Thoracic aorta (tissue), 2 donors: ENCODE measurements around the gene SLIT3. TPM values are rescaled to one million over a fixed set of nuclear protein-coding genes. Genes with fewer than 3 reads are reported as not detected.

Experiments used
- ATAC-seq: fragments of 150-250 bp; one replicate; pipeline ENCODE4 v1.8.0; 2017; ENCODE audit warnings: low read depth; ENCODE audit not compliant: insufficient number of reproducible peaks, low FRiP score
- DNase-seq: peaks from one replicate; pipeline ENCODE4 v3.0.0-alpha.2; 2020; ENCODE audit warnings: low spot score
- H3K27ac ChIP-seq, 2 donors: fragments of 200-600 bp; sonication (generic); 1 replicate in 1 of 2; 2 replicates in 1 of 2; pipeline ENCODE4 v1.5.1; 2016; ENCODE audit warnings: mild to moderate bottlenecking in 2 of 2, moderate library complexity in 2 of 2
- H3K27me3 ChIP-seq: fragments of 200-600 bp; sonication (generic); replicated peaks from 2 replicates; pipeline ENCODE4 v1.6.0; 2016; ENCODE audit warnings: mild to moderate bottlenecking; ENCODE audit not compliant: insufficient read depth
- H3K36me3 ChIP-seq: fragments of 200-600 bp; sonication (generic); one replicate; pipeline ENCODE4 v1.5.1; 2016
- H3K4me1 ChIP-seq, 2 donors: fragments of 200-600 bp; sonication (generic); 1 replicate in 1 of 2; 2 replicates in 1 of 2; pipeline versions ENCODE4 v1.5.1 to v1.6.0; 2016; ENCODE audit warnings: low read depth in 2 of 2, mild to moderate bottlenecking in 1 of 2; ENCODE audit not compliant: control insufficient read depth in 1 of 2
- H3K4me3 ChIP-seq: fragments of 200-600 bp; sonication (generic); 2 replicates; pipeline ENCODE4 v1.5.1; 2016; ENCODE audit warnings: mild to moderate bottlenecking
- H3K9me3 ChIP-seq: fragments of 200-600 bp; sonication (generic); 2 replicates; pipeline ENCODE4 v1.5.1; 2016
- CTCF ChIP-seq: fragments of 200-600 bp; sonication (generic); IDR thresholded peaks from one replicate; pipeline ENCODE4 v1.5.1; 2019; ENCODE audit warnings: antibody characterized with exemption
- total RNA-seq, 2 donors: library from RNA; depleted of rRNA; stranded (reverse); fragments of >200 nt; gene quantifications; one replicate each; pipeline versions ENCODE4 v1.1.0 to v1.2.3, GENCODE V29; 2016

The SLIT3 gene
- total RNA-seq, 2 donors from 2014 or later = 80.1 to 86.9 TPM

GRCh38 chr5:169131616-169132301 is 169.2 kb downstream of the SLIT3 start:
- no peak for DNase-seq
- Histone ChIP-seq H3K27ac (peak overlapping the region; percentile 31 to 65), H3K27me3 (no peaks in the 10 kb centered on the region), H3K9me3 (no peaks in the 10 kb centered on the region), H3K4me3 (no peak overlapping the region), H3K4me1 (peaks cover 11 to 19% of the 10 kb centered on the region in 2 donors), H3K36me3 (no peaks in the 10 kb centered on the region)
- ATAC-seq = no peak
- no peak for TF ChIP-seq CTCF

- TF ChIP-seq CTCF = no peak
- peaks cover 14 to 28% of the 10 kb centered on the region in 2 donors for H3K4me1 ChIP-seq
- H3K27me3 ChIP-seq = no peaks in the 10 kb centered on the region
- H3K4me3 ChIP-seq = no peak overlapping the region
- no peak overlapping the region for H3K27ac ChIP-seq
- no peak for DNase-seq
- no peaks in the 10 kb centered on the region for H3K9me3 ChIP-seq
- H3K36me3 ChIP-seq = no peaks in the 10 kb centered on the region
- ATAC-seq = no peak
These were observed 172.3 kb downstream of the SLIT3 start for GRCh38 chr5:169128679-169129078.

GRCh38 chr5:169127431-169127830 is 173.5 kb downstream of the SLIT3 start:
- no peak overlapping the region for H3K4me3 ChIP-seq
- H3K36me3 ChIP-seq = no peaks in the 10 kb centered on the region
- H3K4me1 ChIP-seq = peaks cover 14 to 23% of the 10 kb centered on the region in 2 donors
- DNase-seq = no peak
- no peak overlapping the region for H3K27ac ChIP-seq
- ATAC-seq = no peak
- no peaks in the 10 kb centered on the region for H3K27me3 ChIP-seq
- TF ChIP-seq CTCF = no peak
- no peaks in the 10 kb centered on the region for H3K9me3 ChIP-seq

- no peak for DNase-seq
- ATAC-seq = peak; percentile 13
- no peak for TF ChIP-seq CTCF
- Histone ChIP-seq H3K36me3 (no peaks in the 10 kb centered on the region), H3K27ac (no peak overlapping the region), H3K4me1 (peaks cover 7 to 14% of the 10 kb centered on the region in 2 donors), H3K9me3 (no peaks in the 10 kb centered on the region), H3K4me3 (no peak overlapping the region), H3K27me3 (no peaks in the 10 kb centered on the region)
These were observed 174.4 kb downstream of the SLIT3 start for GRCh38 chr5:169126481-169127021.

- Histone ChIP-seq H3K36me3 (no peaks in the 10 kb centered on the region), H3K9me3 (no peaks in the 10 kb centered on the region), H3K4me3 (no peak overlapping the region), H3K27me3 (no peaks in the 10 kb centered on the region), H3K27ac (no peak overlapping the region), H3K4me1 (peaks cover 3 to 9% of the 10 kb centered on the region in 2 donors)
- DNase-seq = no peak
- no peak for ATAC-seq
- no peak for TF ChIP-seq CTCF
These were observed 175.4 kb downstream of the SLIT3 start for GRCh38 chr5:169125571-169125970.
